VCaP (cell line): ENCODE measurements around the gene NARF.

ENCODE experiments used
- H3K27ac ChIP-seq: fragments of 450-650 bp; 2 replicates; pipeline ENCODE4 v1.5.1; 2017
- CTCF ChIP-seq: fragments of 450-650 bp; conservative IDR thresholded peaks from 2 replicates; pipeline ENCODE4 v1.5.1; 2017; ENCODE audit warnings: mild to moderate bottlenecking, moderate library complexity

The NARF gene

GRCh38 chr17:82444941-82445521, 13.5 kb upstream of the NARF start:
- no peak overlapping the region; the same call in 1 of the 2 replicates for H3K27ac ChIP-seq
- no peak for TF ChIP-seq CTCF

- TF ChIP-seq CTCF: no peak
- H3K27ac ChIP-seq: no peak overlapping the region; the same call in 1 of the 2 replicates
Measured at GRCh38 chr17:82445542-82445941, 13.0 kb upstream of the NARF start.

GRCh38 chr17:82446124-82446523, 12.4 kb upstream of the NARF start:
- H3K27ac ChIP-seq: no peak overlapping the region; the same call in 1 of the 2 replicates
- TF ChIP-seq CTCF: no peak

GRCh38 chr17:82446649-82447048, 11.9 kb upstream of the NARF start:
- no peak for TF ChIP-seq CTCF
- no peak overlapping the region for H3K27ac ChIP-seq

GRCh38 chr17:82447876-82448275, 10.7 kb upstream of the NARF start:
- TF ChIP-seq CTCF: no peak
- no peak overlapping the region for H3K27ac ChIP-seq

GRCh38 chr17:82449131-82449882, 9.2 kb upstream of the NARF start:
- H3K27ac ChIP-seq: peak overlapping the region; percentile 88; the same call in 1 of the 2 replicates
- TF ChIP-seq CTCF: no peak

- H3K27ac ChIP-seq: peak overlapping the region; percentile 88
- TF ChIP-seq CTCF: no peak
Measured at GRCh38 chr17:82449883-82450356, 8.6 kb upstream of the NARF start.
